ENCODE data around the gene IVNS1ABP.

IVNS1ABP gene

GRCh38 chr1:185312361-185313138 is 4.5 kb downstream of the IVNS1ABP start:
- no peak for DNase-seq (ENCODE audit: low read depth)
- H3K4me3 ChIP-seq (replicated peaks; ENCODE audit: low read depth, low read length), result no peak overlapping the region
- no peak for TF ChIP-seq CTCF (IDR thresholded peaks at IDR 0.05; ENCODE audit: low read length, missing control alignments)

- H3K4me3 ChIP-seq (replicated peaks; ENCODE audit: low read depth, low read length), result no peak overlapping the region
- no peak for TF ChIP-seq CTCF (IDR thresholded peaks at IDR 0.05; ENCODE audit: low read length, missing control alignments)
- DNase-seq (ENCODE audit: low read depth), result no peak
Measured at GRCh38 chr1:185311589-185312225, 5.3 kb downstream of the IVNS1ABP start.

GRCh38 chr1:185309566-185309965 is 7.5 kb downstream of the IVNS1ABP start:
- DNase-seq (ENCODE audit: low read depth), result no peak
- no peak overlapping the region for H3K4me3 ChIP-seq (replicated peaks; ENCODE audit: low read depth, low read length)
- TF ChIP-seq CTCF (IDR thresholded peaks at IDR 0.05; ENCODE audit: low read length, missing control alignments), result no peak

- TF ChIP-seq CTCF (IDR thresholded peaks at IDR 0.05; ENCODE audit: low read length, missing control alignments), result no peak
- no peak for DNase-seq (ENCODE audit: low read depth)
- no peak overlapping the region for H3K4me3 ChIP-seq (replicated peaks; ENCODE audit: low read depth, low read length)
Measured at GRCh38 chr1:185308126-185308525, 8.9 kb downstream of the IVNS1ABP start.

GRCh38 chr1:185305419-185305818 is 11.6 kb downstream of the IVNS1ABP start:
- H3K4me3 ChIP-seq (replicated peaks; ENCODE audit: low read depth, low read length), result no peak overlapping the region
- TF ChIP-seq CTCF (IDR thresholded peaks at IDR 0.05; ENCODE audit: low read length, missing control alignments), result no peak
- no peak for DNase-seq (ENCODE audit: low read depth)

- DNase-seq (ENCODE audit: low read depth), result no peak
- H3K4me3 ChIP-seq (replicated peaks; ENCODE audit: low read depth, low read length), result no peak overlapping the region
- TF ChIP-seq CTCF (IDR thresholded peaks at IDR 0.05; ENCODE audit: low read length, missing control alignments), result no peak
Measured at GRCh38 chr1:185300152-185300551, 16.9 kb downstream of the IVNS1ABP start.

Measured in fibroblast of pulmonary artery (primary cell).